Right lobe of liver (tissue), 4 donors: ENCODE results near the gene PTN.

Source experiments
- POLR2A ChIP-seq: fragments of 450-650 bp; IDR thresholded peaks from one replicate; pipeline ENCODE4 v1.6.1; 2017; ENCODE audit warnings: antibody characterized with exemption, mild to moderate bottlenecking
- TF ChIP-seq, protein P1 (sequence below), 4 donors: fragments of 200-600 bp in 3 of 4; fragments of 450-650 bp in 1 of 4; IDR thresholded peaks; one replicate each; pipeline versions ENCODE4 v1.5.1 to v1.8.0; 2016 to 2022; ENCODE audit warnings: antibody characterized with exemption in 4 of 4, mild to moderate bottlenecking in 2 of 4
- donor health status: DM: no; HTN: no; CAD: no.
- donor health status: DM: no; HTN: no; CAD: no.
- donor health status: DM: no; HTN: yes; CAD: no.

DNA sequence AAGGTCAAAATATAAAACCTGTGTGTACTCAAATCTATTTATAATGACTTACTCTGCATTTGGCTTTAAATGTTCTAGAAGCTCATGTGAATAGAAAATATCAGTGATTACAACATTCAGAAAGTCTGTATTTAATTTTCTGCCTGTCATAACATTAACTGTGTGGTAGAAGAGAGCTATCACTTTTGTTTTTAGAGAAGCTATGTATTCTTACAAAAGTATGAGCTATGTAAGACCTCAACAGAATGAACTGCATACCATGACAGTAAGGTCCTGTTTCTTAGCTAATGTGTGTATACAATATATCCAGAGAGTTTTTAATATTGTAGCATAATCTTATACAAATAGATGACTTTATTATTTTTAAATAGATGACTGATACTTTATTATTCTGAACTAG lies 61.5 kb downstream of the PTN start:
- TF ChIP-seq, protein P1, sequence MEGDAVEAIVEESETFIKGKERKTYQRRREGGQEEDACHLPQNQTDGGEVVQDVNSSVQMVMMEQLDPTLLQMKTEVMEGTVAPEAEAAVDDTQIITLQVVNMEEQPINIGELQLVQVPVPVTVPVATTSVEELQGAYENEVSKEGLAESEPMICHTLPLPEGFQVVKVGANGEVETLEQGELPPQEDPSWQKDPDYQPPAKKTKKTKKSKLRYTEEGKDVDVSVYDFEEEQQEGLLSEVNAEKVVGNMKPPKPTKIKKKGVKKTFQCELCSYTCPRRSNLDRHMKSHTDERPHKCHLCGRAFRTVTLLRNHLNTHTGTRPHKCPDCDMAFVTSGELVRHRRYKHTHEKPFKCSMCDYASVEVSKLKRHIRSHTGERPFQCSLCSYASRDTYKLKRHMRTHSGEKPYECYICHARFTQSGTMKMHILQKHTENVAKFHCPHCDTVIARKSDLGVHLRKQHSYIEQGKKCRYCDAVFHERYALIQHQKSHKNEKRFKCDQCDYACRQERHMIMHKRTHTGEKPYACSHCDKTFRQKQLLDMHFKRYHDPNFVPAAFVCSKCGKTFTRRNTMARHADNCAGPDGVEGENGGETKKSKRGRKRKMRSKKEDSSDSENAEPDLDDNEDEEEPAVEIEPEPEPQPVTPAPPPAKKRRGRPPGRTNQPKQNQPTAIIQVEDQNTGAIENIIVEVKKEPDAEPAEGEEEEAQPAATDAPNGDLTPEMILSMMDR (IDR thresholded peaks at IDR 0.05): no peak
- no peak for TF ChIP-seq POLR2A
